SIG-M5 treated with dmso at 0.1 percent for 504 hours (cell line): Measurements from ENCODE around the gene MIS12.

Experiments used
- DNase-seq: peaks from one replicate; lab custom pipeline; 2025; ENCODE audit not compliant: unreplicated experiment; lab: John Stamatoyannopoulos, UW

The MIS12 gene

DNA sequence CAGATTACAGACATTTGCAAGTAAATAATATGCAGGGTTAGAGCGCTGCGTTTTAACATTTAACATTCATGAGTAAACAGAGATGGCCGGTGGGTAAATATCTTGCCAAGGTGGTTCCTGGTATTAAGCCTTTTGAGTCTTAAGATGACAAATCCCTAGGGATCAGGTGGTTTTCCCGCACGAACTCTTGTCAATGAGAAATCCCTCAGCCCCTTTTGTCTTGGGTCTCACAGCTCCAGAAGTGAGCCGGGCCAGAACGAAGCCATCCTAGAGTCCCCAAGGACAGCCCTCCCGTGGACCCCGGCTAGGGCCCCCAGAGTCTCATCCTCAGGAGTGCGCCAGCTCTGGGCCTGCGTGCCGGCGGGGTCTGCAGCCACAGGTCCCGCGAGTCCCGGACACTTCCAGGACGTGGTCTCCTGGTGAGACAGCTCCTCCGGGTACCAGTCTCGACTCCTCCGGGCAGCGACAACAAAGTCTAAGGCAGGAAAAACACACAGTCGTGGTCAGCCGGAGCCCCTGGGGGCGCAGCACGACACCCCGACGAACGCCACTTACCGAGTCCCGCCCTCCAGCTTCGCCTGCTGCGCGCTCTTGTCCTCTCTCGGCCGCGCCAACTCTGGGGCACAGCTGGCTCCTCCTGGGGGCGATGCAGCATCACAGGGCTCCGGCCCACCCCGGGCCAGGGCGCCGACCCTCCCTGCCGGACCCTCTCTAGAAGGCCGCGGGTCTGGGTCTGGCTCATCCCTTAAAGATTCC, 13.3 kb downstream of the MIS12 start:
- DNase-seq: no peak

- no peak for DNase-seq
Measured at GRCh38 chr17:5500247-5500588, 13.9 kb downstream of the MIS12 start.

GRCh38 chr17:5500589-5501391, 14.4 kb downstream of the MIS12 start:
- peak; percentile 29 for DNase-seq

- no peak for DNase-seq
Measured at GRCh38 chr17:5501685-5502084, 15.3 kb downstream of the MIS12 start.

GRCh38 chr17:5502552-5502951, 16.2 kb downstream of the MIS12 start:
- no peak for DNase-seq

DNA sequence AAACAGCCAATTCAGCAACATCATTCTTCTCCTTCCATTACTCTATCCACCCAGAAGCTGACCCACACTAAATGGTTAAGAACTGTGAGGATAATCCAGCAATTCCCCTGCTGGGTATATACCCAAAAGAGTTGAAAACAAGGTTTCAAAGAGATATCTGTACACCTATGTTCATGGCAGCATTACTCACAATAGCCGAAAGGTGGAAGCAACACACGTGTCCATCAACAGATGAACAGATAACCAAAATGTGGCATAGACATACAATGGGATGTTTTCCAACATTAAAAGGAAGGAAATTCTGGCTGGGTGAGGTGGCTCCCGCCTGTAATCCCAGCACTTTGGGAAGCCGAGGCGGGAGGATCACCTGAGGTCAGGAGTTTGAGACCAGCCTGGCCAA, 19.9 kb downstream of the MIS12 start:
- no peak for DNase-seq

GRCh38 chr17:5508810-5509209, 22.4 kb downstream of the MIS12 start:
- DNase-seq: no peak

- DNase-seq: no peak
Measured at GRCh38 chr17:5509482-5509881, 23.1 kb downstream of the MIS12 start.

GRCh38 chr17:5510771-5511170, 24.4 kb downstream of the MIS12 start:
- no peak for DNase-seq

DNA sequence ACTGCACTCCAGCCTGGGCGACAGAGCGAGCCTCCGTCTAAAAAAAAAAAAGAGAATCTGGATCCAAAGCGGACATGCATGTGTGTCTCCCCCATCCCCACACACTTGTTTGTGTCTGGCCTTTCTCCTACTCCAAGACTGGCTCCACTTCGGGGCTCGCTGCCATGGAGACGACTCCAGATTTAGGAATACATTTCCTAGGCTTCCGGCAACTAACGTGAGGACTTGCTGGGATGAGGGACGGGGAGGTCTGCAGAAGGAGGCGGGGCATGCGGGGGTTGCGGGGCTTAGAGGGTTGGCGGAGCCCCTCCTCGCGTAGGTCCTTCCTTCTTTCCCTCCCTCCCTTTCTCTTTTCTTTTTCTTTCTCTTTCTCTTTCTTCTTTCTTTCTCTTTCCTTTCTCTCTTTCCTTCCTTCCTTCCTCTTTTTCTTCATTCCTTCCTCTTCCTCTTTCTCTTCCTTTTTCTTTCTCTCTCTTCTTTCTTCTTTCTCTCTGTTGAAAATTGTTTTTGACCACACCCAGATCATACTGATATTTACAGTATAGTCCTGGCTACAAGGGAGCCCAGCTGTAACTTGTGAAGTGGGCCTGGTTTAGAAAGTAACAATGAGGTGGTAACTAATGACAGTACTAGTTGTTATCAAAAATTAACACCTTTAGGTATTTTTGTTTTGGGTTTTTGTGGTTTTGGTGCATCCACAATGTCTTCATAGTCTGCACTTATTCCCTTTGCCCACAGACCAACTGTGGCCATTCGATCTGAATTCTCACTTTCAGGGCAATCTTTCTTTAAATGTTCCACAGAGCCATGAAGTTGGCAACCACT, 25.2 kb downstream of the MIS12 start:
- DNase-seq: no peak

DNA sequence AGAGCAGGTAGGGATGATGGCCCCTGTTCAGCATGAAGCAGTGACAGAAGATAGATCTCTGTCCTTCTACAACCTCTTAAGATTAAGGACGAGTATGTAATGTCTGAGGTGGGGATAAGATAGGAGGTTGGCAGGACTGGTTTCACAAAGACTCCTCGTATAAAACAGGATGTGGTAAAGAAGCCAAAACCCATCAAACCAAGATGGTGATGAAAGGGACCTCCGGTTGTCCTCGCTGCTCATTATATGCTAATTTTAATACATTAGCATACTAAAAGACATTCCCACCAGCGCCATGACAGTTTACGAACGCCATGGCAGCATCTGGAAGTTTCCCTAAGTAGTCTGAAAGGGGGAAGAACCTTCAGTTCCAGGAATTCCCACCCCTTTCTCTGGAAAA, 27.3 kb downstream of the MIS12 start:
- DNase-seq: peak; percentile 45

GRCh38 chr17:5514976-5515375, 28.6 kb downstream of the MIS12 start:
- DNase-seq: no peak

GRCh38 chr17:5516060-5516792, 29.9 kb downstream of the MIS12 start:
- DNase-seq: peak; percentile 25

DNA sequence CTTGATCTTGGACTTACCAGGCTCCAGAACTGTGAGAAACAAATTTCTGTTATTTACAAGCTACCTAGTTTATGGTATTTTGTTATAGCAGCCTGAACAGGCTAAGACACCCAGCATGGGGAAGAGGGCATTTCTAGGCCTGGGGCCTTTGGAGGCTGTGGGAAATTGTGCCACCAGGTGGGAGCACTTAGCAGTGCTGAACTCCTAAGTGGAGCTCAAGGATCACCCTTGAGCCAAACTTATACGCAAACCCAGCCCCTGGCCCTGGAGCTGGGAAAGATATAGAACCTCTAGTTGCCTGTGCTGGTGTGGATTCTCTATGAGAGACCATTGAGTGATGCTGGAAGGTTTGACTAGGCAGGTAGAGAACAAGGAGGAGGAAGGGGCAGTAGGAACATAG, 36.1 kb downstream of the MIS12 start:
- no peak for DNase-seq

DNA sequence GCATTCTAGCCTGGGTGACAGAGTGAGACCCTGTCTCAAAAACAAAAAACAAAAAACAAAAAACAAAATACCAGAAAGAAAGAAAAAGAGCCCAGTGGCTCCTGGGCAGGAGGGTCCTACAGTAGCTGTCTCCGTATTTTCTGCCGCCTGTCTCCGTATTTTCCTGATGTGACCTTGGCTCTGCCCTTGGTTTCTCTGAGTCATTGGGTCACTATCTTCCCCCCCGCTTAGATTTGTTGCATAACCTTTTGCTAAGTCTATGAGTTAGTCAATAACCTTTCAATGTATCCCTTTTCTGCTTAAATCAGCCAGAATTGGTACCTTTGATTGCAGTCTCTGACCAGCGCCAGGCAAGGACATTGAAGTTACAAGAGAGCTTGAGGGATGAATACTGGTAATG, 36.9 kb downstream of the MIS12 start:
- no peak for DNase-seq

GRCh38 chr17:5526821-5527598, 40.6 kb downstream of the MIS12 start:
- DNase-seq: peak; percentile 36

GRCh38 chr17:5527601-5528250, 41.4 kb downstream of the MIS12 start:
- DNase-seq: no peak

GRCh38 chr17:5530265-5531084, 44.1 kb downstream of the MIS12 start:
- DNase-seq: peak; percentile 31

DNA sequence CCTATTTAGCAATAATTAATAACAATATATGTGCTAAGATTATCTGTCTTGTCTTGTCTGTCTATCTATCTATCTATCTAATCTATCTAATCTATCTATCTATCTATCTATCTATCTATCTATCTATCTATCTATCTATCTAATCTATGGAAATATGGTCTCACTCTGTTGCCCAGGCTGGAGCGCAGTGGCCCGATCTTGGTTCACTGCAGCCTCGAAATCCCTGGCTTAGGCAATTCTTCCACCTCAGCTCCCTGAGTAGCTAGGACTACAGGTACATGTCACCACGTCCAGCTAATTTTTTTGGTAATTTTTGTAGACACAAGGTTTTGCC, 44.7 kb downstream of the MIS12 start:
- DNase-seq: no peak
